ENCODE results near the gene RRAS2.
"Not testable (repeated sequence)": the region's sequence is repeated elsewhere in the genome, so short reads cannot be mapped to it uniquely, and the experiment has no call there.

The RRAS2 gene

GRCh38 chr11:14356342-14356741 is 2.6 kb downstream of the RRAS2 start:
- TF ChIP-seq ZIC2 (tag by site-specific recombination; IDR thresholded peaks at IDR 0.05) = no peak
- TF ChIP-seq ZNF549 (tag by site-specific recombination; IDR thresholded peaks at IDR 0.05) = no peak
- TF ChIP-seq ZNF140 (tag by site-specific recombination; IDR thresholded peaks at IDR 0.05) = no peak
- no peak for TF ChIP-seq KLF17 (tag by site-specific recombination; IDR thresholded peaks at IDR 0.05)
- TF ChIP-seq, protein P1, sequence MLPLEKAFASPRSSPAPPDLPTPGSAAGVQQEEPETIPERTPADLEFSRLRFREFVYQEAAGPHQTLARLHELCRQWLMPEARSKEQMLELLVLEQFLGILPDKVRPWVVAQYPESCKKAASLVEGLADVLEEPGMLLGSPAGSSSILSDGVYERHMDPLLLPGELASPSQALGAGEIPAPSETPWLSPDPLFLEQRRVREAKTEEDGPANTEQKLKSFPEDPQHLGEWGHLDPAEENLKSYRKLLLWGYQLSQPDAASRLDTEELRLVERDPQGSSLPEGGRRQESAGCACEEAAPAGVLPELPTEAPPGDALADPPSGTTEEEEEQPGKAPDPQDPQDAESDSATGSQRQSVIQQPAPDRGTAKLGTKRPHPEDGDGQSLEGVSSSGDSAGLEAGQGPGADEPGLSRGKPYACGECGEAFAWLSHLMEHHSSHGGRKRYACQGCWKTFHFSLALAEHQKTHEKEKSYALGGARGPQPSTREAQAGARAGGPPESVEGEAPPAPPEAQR (tag by site-specific recombination; IDR thresholded peaks at IDR 0.05) = no peak
- TF ChIP-seq ZNF18 (tag by site-specific recombination; IDR thresholded peaks at IDR 0.05) = no peak
- TF ChIP-seq ZNF274 (IDR thresholded peaks at IDR 0.05; ENCODE audit: low read length) = no peak
- no peak for TF ChIP-seq ZNF274 (tag by site-specific recombination; IDR thresholded peaks at IDR 0.05; ENCODE audit: borderline replicate concordance)
- no peak for TF ChIP-seq ZNF843 (tag by site-specific recombination; IDR thresholded peaks at IDR 0.05)
- no peak for TF ChIP-seq ZNF366 (tag by site-specific recombination; conservative IDR thresholded peaks at IDR 0.05)
- TF ChIP-seq SP7 (tag by site-specific recombination; IDR thresholded peaks at IDR 0.05) = no peak
- TF ChIP-seq ZNF157 (tag by site-specific recombination; IDR thresholded peaks at IDR 0.05) = no peak
- TF ChIP-seq REPIN1 (tag by site-specific recombination; IDR thresholded peaks at IDR 0.05; ENCODE audit: low read depth) = no peak
- no peak for TF ChIP-seq ZNF302 (tag by site-specific recombination; IDR thresholded peaks at IDR 0.05; ENCODE audit: low read depth)
- H3K36me3 ChIP-seq (ENCODE audit: control insufficient read depth in 2 of 2, insufficient read depth in 1 of 2, low read length in 2 of 2) = no peaks in the 10 kb centered on the region
- H3K9me3 ChIP-seq (ENCODE audit: control insufficient read depth, insufficient read depth, low read depth, low read length) = no peaks in the 10 kb centered on the region
- ChIA-PET CTCF (interaction anchor here (0.6 to 1.3 kb wide), 3 partner anchors 48 to 1562 kb away, joined by 3 to 5 read pairs (median 4); no protein-coding TSS in a partner anchor), POLR2A (no interaction called here)
- no peak overlapping the region for H3K4me3 ChIP-seq (ENCODE audit: low read depth, low read length)
- H3K27ac ChIP-seq (ENCODE audit: extremely low read depth, low read depth, low read length) = no peak overlapping the region
- H3K4me1 ChIP-seq (ENCODE audit: control insufficient read depth, insufficient read depth, low read length) = no peaks in the 10 kb centered on the region

DNA sequence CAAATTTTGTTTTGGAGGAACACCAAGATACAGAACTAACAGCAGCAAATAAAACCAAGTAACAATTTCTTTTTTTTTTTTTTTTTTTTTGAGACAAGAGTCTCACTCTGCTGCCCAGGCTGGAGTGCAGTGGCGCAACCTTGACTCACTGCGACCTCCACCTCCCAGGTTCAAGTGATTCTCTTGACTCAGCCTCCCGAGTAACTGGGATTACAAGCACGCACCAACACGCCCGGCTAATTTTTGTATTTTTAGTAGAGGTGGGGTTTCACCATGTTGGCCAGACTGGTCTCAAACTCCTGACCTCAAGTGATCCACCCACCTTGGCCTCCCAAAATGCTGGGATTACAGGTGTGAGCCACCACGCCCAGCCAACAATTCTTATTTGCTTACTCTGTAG is 4.4 kb downstream of the RRAS2 start:
- CTCF ChIA-PET = interaction anchor here (0.7 kb wide), 1 partner anchor 19 kb away, joined by 5 read pairs; no protein-coding TSS in a partner anchor
- H3K4me3 ChIP-seq (ENCODE audit: low read depth, low read length); POLR2A ChIA-PET; H3K9me3 ChIP-seq (ENCODE audit: control insufficient read depth, insufficient read depth, low read depth, low read length); H3K27ac ChIP-seq (ENCODE audit: extremely low read depth, low read depth, low read length); H3K4me1 ChIP-seq (ENCODE audit: control insufficient read depth, insufficient read depth, low read length); H3K36me3 ChIP-seq (ENCODE audit: control insufficient read depth in 2 of 2, insufficient read depth in 1 of 2, low read length in 2 of 2): not testable (repeated sequence)

DNA sequence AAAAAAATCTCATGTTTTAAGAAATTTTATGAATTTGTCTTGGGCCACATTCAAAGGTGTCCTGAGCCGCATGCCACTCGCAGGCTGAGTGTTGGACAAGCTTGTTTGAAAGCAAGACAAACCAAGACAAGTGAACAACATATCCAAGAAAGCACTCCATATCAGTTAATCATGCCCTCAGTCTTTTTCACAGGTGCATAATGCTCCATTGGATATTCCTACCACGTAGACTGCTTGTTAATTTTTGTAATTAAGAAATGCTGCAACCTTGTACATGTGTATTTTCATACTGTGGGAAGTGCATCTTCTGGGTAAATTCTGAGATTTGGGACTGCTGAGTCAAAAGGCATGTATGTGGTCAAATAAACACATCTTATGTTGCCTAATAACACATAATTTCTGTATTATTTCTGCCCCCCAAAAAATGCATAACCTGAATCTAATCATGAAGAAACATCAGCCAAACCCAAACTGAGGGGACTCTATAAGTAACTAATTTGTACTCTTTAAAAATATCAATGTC is 8.2 kb downstream of the RRAS2 start:
- no peak overlapping the region for H3K27ac ChIP-seq (ENCODE audit: extremely low read depth, low read depth, low read length)
- H3K4me3 ChIP-seq (ENCODE audit: low read depth, low read length) = no peak overlapping the region
- POLR2A ChIA-PET = no interaction called here
- no peaks in the 10 kb centered on the region for H3K36me3 ChIP-seq (ENCODE audit: control insufficient read depth in 2 of 2, insufficient read depth in 1 of 2, low read length in 2 of 2)
- H3K9me3 ChIP-seq (ENCODE audit: control insufficient read depth, insufficient read depth, low read depth, low read length) = no peaks in the 10 kb centered on the region
- TF ChIP-seq ZNF792 (tag by site-specific recombination; IDR thresholded peaks at IDR 0.05) = no peak
- peak; percentile 58; the same call in 1 of the 2 replicates for TF ChIP-seq ZNF146 (tag by site-specific recombination; IDR thresholded peaks at IDR 0.05)
- H3K4me1 ChIP-seq (ENCODE audit: control insufficient read depth, insufficient read depth, low read length) = no peaks in the 10 kb centered on the region
- CTCF ChIA-PET = interaction anchor here (1.0 kb wide), 1 partner anchor 578 kb away, joined by 4 read pairs; no protein-coding TSS in a partner anchor
